ENCODE results near the gene ADAM8.

ADAM8 gene

GRCh38 chr10:133302230-133302629 is 25.6 kb upstream of the ADAM8 start:
- CTCF ChIA-PET = no interaction called here
- DNase-seq (ENCODE audit: extremely low spot score) = no peak
- POLR2A ChIA-PET = no interaction called here
- TF ChIP-seq SUZ12 (IDR thresholded peaks at IDR 0.05) (no peak), ELF4 (IDR thresholded peaks at IDR 0.05) (no peak), ZNF384 (IDR thresholded peaks at IDR 0.05) (no peak), BHLHE40 (IDR thresholded peaks at IDR 0.05; ENCODE audit: borderline replicate concordance) (no peak), FOXM1 (IDR thresholded peaks at IDR 0.05; ENCODE audit: borderline replicate concordance) (no peak), SP1 (IDR thresholded peaks at IDR 0.05) (no peak), ARNT (IDR thresholded peaks at IDR 0.05) (no peak), NFRKB (IDR thresholded peaks at IDR 0.05) (no peak), TARDBP (IDR thresholded peaks at IDR 0.05) (no peak)

DNA sequence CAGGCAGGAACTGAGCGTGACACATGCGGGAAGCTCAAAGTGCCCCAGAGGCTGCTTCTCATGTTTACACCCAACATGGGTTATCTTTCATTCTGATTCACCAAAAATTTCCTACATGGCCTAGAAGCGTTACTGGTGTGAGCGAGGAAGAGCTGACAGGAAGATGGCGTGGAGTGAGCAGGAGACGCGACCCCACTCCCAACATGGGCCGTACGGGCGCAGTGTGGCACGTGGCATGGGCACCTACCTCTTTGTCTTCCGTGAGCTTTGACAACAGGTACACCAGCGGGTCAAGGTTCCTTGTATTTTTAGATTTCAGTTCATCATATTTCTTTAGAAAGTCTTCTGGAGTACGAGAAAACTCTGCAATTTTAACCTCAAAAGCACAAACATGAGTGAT is 23.1 kb upstream of the ADAM8 start:
- TF ChIP-seq TARDBP (IDR thresholded peaks at IDR 0.05) = no peak
- TF ChIP-seq NFRKB (IDR thresholded peaks at IDR 0.05) = no peak
- no peak for TF ChIP-seq L3MBTL2 (conservative IDR thresholded peaks at IDR 0.05)
- no peak for TF ChIP-seq FOXK2 (IDR thresholded peaks at IDR 0.05)
- no peak for TF ChIP-seq BHLHE40 (IDR thresholded peaks at IDR 0.05; ENCODE audit: borderline replicate concordance)
- ChIA-PET CTCF (no interaction called here), POLR2A (no interaction called here)
- no peak for DNase-seq (ENCODE audit: extremely low spot score)

DNA sequence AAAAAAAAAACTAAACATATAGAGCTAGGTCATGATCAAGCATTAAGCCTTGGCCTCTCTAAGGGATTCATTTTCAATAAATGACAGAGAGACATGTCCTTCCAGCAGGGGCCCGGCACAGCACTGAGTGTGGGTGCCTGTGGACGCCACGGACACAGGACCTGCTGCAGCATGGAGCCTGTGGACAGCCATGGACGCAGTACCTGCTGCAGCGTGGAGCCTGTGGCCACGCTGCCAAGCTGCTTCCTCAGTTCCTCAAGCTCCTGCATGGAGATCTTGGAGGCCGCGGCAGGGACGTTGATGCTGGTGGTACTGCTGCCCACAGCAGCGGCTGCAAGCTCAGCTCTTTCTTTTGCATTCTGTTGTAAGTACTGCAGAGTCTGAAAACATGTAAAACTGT is 22.6 kb upstream of the ADAM8 start:
- CTCF ChIA-PET = no interaction called here
- TF ChIP-seq SP1 (IDR thresholded peaks at IDR 0.05) (no peak), CTBP1 (IDR thresholded peaks at IDR 0.05; ENCODE audit: borderline replicate concordance) (no peak), LEF1 (IDR thresholded peaks at IDR 0.05; ENCODE audit: borderline replicate concordance) (no peak), ZNF384 (IDR thresholded peaks at IDR 0.05) (no peak), FOXA1 (IDR thresholded peaks at IDR 0.05) (no peak), ARNT (IDR thresholded peaks at IDR 0.05) (no peak), SUZ12 (IDR thresholded peaks at IDR 0.05) (no peak), NFRKB (IDR thresholded peaks at IDR 0.05) (no peak), FOXM1 (IDR thresholded peaks at IDR 0.05; ENCODE audit: borderline replicate concordance) (no peak), HDGF (IDR thresholded peaks at IDR 0.05; ENCODE audit: borderline replicate concordance) (no peak), FOXK2 (IDR thresholded peaks at IDR 0.05) (no peak), TARDBP (IDR thresholded peaks at IDR 0.05) (no peak), BHLHE40 (IDR thresholded peaks at IDR 0.05; ENCODE audit: borderline replicate concordance) (no peak)
- TF ChIP-seq, protein P1, sequence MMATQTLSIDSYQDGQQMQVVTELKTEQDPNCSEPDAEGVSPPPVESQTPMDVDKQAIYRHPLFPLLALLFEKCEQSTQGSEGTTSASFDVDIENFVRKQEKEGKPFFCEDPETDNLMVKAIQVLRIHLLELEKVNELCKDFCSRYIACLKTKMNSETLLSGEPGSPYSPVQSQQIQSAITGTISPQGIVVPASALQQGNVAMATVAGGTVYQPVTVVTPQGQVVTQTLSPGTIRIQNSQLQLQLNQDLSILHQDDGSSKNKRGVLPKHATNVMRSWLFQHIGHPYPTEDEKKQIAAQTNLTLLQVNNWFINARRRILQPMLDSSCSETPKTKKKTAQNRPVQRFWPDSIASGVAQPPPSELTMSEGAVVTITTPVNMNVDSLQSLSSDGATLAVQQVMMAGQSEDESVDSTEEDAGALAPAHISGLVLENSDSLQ (IDR thresholded peaks at IDR 0.05) = no peak
- DNase-seq (ENCODE audit: extremely low spot score) = no peak
- POLR2A ChIA-PET = no interaction called here

DNA sequence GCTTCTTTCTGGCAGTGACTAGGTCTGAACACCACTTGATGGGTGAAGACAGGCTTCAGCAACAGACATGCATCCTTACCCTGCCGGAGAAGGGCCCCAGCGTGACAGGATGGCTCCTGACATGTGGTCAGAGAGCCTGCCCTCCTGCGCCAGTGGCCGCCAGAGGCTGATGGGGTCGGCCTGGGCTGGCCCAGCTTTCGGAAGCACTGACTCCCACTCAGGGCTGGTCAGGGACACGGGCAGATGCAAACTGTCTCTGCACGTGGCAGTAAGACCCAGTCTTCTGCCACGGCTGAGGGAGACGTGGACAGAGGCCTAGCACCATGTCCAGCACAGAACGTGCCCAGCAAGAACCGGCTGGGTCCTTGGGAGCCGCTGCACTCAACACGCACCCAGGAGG is 21.8 kb upstream of the ADAM8 start:
- TF ChIP-seq ZNF384 (IDR thresholded peaks at IDR 0.05) (no peak), FOXM1 (IDR thresholded peaks at IDR 0.05; ENCODE audit: borderline replicate concordance) (no peak), BHLHE40 (IDR thresholded peaks at IDR 0.05; ENCODE audit: borderline replicate concordance) (no peak), HDGF (IDR thresholded peaks at IDR 0.05; ENCODE audit: borderline replicate concordance) (no peak), SP1 (IDR thresholded peaks at IDR 0.05) (no peak), TARDBP (IDR thresholded peaks at IDR 0.05) (no peak), L3MBTL2 (conservative IDR thresholded peaks at IDR 0.05) (no peak), ELF4 (IDR thresholded peaks at IDR 0.05) (no peak), LEF1 (IDR thresholded peaks at IDR 0.05; ENCODE audit: borderline replicate concordance) (no peak), FOXA1 (IDR thresholded peaks at IDR 0.05) (no peak), CTBP1 (IDR thresholded peaks at IDR 0.05; ENCODE audit: borderline replicate concordance) (no peak), ARNT (IDR thresholded peaks at IDR 0.05) (no peak), SUZ12 (IDR thresholded peaks at IDR 0.05) (no peak), FOXK2 (IDR thresholded peaks at IDR 0.05) (no peak), NFRKB (IDR thresholded peaks at IDR 0.05) (no peak)
- TF ChIP-seq, protein P1 (IDR thresholded peaks at IDR 0.05) = no peak
- CTCF ChIA-PET = no interaction called here
- DNase-seq (ENCODE audit: extremely low spot score) = no peak
- POLR2A ChIA-PET = no interaction called here

DNA sequence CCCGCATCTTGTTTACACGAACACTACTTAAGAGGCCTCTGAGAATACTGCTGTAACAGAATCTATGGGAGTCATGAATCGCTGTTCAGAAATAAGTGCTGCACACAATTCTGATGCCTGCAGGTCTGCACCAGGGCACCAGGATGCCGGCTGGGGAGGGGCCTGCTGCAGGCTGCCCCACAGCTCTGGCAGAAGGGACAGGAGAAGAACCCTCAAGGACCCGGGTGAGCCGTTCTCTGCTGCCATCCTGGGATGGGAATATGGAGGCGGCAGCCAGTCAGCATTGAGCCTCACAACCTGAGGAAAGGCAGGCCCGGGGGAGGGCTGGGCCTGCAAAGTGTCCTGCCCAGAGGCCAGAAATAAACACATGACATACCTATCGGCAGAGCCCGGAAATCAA is 20.8 kb upstream of the ADAM8 start:
- CTCF ChIA-PET = no interaction called here
- DNase-seq (ENCODE audit: extremely low spot score) = no peak
- POLR2A ChIA-PET = no interaction called here
- TF ChIP-seq FOXA1 (IDR thresholded peaks at IDR 0.05) = no peak
- TF ChIP-seq ELF4 (IDR thresholded peaks at IDR 0.05) = no peak
- TF ChIP-seq L3MBTL2 (conservative IDR thresholded peaks at IDR 0.05) = no peak
- TF ChIP-seq SUZ12 (IDR thresholded peaks at IDR 0.05) = no peak
- no peak for TF ChIP-seq FOXM1 (IDR thresholded peaks at IDR 0.05; ENCODE audit: borderline replicate concordance)
- TF ChIP-seq, protein P1 (IDR thresholded peaks at IDR 0.05) = no peak
- TF ChIP-seq ARNT (IDR thresholded peaks at IDR 0.05) = no peak
- no peak for TF ChIP-seq ZNF384 (IDR thresholded peaks at IDR 0.05)
- TF ChIP-seq NFRKB (IDR thresholded peaks at IDR 0.05) = no peak
- no peak for TF ChIP-seq SP1 (IDR thresholded peaks at IDR 0.05)

DNA sequence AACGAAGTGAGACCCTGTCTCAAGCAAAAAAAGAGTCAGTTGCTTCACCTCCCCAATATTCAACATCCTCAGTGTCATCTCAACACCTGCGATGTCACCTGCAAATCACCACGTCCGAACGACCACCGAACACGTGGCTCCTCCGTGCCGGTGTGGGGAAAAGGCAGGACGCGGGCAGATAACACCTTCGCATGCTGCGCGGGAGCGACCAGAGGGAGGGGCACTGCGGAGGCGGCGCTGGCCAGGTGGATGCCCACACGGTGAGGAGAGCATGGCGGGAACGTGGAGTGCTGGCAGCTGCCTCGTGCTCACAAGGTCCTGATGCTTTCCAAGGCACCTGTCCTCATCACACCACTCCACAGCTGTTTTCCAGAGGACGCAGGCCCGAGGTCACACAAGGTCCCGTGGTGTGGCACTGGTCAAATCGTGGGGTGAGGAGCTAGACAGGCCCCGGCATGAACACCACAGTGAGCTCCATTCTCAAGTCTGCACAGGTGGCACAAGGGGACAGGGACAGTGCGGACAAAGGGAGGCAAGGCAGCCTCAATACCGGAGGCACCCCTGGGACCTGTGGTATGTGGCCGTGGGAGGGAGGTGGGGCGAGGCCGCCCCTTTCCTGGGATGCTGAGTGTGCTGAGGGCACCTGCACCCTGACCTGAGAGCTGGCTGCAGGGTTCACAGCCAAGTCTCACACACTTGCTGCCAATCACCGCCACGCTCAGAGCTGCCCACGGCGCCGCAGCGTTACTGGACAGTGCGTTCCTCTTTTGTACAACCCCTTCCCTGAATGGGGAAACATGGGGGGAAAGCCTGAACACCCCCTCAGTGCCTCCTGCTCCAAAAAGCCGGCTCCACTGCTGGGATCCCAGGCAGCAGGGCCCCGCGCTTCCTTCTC is 19.0 kb upstream of the ADAM8 start:
- TF ChIP-seq HDGF (IDR thresholded peaks at IDR 0.05; ENCODE audit: borderline replicate concordance) (no peak), TARDBP (IDR thresholded peaks at IDR 0.05) (no peak), FOXM1 (IDR thresholded peaks at IDR 0.05; ENCODE audit: borderline replicate concordance) (no peak), ELF4 (IDR thresholded peaks at IDR 0.05) (no peak), FOXK2 (IDR thresholded peaks at IDR 0.05) (no peak), NFRKB (IDR thresholded peaks at IDR 0.05) (no peak), LEF1 (IDR thresholded peaks at IDR 0.05; ENCODE audit: borderline replicate concordance) (no peak), FOXA1 (IDR thresholded peaks at IDR 0.05) (no peak), CTBP1 (IDR thresholded peaks at IDR 0.05; ENCODE audit: borderline replicate concordance) (no peak), L3MBTL2 (conservative IDR thresholded peaks at IDR 0.05) (no peak)
- TF ChIP-seq, protein P1 (IDR thresholded peaks at IDR 0.05) = no peak
- CTCF ChIA-PET = no interaction called here
- POLR2A ChIA-PET = interaction anchor here (0.6 kb wide), 1 partner anchor 29 kb away, joined by 3 read pairs; no protein-coding TSS in a partner anchor
- no peak for DNase-seq (ENCODE audit: extremely low spot score)
